Right renal pelvis (tissue), 4 donors: ENCODE measurements around the gene LRRC46. TPM values are rescaled to one million over a fixed set of nuclear protein-coding genes. Genes with fewer than 3 reads are reported as not detected.

Source experiments
- DNase-seq, 4 donors: peaks; one replicate each; pipeline ENCODE4 v3.0.0-alpha.2; 2013; ENCODE audit warnings: low read depth in 4 of 4, low spot score in 3 of 4, missing footprints in 1 of 4
- polyA plus RNA-seq, 4 donors: library from polyadenylated mRNA; unstranded; fragments of 120-200 nt; gene quantifications; one replicate each; pipeline ENCODE4 v1.2.1, GENCODE V29; 2013; ENCODE audit not compliant: insufficient read length in 4 of 4

The LRRC46 gene
- polyA plus RNA-seq, 4 donors: 1.8 to 2.6 (median 2.3) TPM

DNA sequence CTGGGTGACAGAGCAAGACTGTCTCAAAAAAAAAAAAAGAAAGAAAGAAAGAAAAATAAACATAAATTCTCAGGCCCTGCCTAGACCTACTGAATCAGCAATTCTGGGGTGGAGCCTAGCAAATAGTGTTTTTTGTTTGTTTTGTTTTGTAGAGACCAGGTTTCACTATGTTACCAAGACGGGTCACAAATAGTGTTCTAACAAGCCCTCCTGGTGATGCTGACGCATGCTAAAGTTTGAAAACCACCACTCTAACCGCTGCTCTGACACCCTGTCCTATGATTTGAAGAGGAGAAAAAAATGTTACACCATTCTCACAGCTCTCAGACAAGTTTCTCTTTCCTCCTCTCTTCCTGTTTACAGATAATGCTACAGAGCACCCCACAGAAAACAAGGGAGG is 1.6 kb upstream of the LRRC46 start:
- no peak for DNase-seq

DNA sequence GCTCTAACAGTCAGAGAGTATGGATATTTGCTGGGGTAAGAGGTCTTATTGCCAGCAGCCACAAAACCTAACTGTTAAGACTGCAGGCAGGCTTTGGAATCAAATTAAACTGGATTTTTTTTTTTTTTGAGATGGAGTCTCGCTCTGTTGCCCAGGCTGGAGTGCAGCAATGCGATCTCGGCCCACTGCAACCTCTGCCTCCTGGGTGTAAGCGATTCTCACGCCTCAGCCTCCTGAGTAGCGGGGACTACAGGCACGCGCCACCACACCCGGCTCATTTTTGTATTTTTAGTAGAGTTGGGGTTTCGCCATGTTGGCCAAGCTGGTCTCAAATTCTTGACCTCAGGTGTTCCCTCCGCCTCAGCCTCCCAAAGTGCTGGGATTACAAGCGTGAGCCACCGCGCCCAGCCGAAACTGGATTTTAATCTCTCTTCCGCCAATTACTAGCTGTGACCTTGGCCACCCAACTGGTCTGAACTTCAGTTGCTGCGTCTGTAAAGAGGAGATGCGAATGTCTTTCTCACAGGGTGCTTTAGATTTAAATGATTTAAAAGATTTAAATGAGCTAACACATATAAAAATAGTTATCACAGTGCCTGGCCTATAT is 971 bp upstream of the LRRC46 start:
- DNase-seq: no peak

DNA sequence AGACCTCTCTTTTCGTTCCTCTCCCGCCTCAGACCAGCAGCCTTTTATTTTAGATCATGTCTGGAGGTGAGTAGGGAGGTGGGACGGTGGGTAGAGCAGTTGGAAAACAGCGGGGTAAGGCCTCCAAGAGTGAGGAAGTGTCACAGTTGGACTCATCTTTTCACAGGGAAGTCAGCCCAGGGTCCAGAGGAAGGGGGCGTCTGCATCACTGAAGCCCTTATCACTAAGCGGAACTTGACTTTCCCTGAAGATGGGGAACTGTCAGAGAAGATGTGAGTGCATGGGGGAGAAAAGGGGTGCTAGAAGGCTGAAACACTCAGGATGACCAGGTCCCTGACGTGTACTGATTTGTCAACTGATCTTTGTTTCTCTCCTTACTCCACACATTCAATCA is 461 bp downstream of the LRRC46 start:
- no peak for DNase-seq

DNA sequence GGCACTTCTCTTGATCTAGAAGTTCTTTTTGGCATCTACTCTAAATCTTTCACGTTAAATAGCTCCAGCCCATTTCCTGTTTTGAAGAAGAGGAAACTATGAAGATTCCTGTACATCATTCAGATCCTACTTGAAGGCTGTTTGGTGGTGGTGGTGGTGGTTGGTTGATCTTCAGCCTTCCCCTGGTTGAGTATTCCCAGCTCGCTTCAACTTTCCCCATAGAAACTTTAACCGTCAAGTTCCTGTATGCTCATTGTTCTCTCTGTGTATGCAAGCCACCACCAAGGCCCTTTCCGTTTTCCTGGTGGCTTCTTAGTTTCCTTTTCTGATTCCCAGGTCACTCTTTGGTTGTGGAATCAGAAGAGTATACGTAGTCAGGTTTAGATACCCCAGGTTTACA is 3.3 kb downstream of the LRRC46 start:
- DNase-seq: no peak

DNA sequence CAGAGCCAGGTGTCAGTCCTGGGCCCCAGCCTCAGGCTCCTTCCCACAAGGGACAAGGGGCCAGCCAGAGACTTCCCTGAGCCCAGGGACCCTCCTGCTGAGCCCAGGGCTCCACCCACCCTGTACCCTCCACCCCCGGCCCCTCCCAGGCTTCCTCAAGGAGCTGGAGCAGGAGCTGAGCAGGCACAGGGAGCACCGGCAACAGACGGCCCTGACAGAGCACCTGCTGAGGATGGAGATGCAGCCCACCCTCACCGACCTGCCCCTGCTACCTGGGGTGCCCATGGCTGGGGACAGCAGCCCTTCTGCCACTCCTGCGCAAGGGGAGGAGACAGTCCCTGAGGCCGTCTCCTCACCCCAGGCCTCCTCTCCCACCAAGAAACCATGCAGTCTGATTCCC is 5.1 kb downstream of the LRRC46 start:
- no peak for DNase-seq

DNA sequence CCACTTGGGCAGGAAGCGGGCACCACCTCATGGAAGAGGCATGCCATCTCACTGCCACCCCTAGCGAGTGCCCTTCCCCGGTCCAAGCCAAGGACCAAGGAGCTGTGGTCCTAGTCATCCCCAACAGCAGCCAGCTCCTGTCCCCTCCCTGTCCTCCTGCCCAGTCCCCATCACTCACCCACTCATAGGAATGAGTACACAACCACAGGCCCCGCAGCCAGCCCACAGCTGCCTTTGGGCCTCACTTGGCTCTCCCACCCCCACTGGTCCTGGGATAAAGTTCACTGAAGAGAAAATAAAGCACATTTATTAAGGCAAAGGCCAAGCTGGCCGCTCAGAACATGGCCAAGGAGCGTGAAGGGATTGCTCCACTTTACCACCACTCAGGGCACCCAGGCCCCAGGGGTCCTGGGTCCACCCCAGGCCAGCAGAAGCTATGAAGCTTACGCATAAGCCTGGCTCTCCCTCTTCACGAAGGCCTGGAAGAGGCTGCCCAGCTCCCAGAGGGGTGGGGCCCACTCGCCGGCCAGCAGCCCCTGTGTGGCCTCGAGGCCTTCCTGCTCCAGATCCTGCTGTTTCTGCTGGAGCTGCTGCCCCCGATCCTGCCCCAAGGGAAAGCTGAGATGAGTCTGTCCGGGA is 6.0 kb downstream of the LRRC46 start:
- no peak for DNase-seq

DNA sequence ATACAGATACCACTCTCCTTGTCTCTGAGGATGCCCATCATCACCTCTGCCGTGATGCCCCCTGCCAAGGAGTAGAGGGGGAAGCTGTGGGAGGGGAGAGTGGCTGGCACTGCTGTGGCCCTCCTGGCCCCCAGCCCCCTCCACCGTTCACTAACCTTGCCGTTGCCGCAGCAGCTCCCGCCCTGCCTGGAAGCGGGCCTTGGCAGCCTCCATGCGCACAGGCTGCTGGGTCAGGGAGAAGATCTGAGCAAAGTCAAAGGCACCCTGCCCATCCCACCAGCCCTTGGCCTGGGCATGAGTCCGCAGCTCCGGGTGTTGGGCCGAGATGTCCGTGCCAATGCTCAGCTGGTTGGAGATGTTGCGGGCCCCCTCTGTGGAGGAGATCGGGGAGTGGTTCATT is 7.2 kb downstream of the LRRC46 start:
- no peak for DNase-seq

DNA sequence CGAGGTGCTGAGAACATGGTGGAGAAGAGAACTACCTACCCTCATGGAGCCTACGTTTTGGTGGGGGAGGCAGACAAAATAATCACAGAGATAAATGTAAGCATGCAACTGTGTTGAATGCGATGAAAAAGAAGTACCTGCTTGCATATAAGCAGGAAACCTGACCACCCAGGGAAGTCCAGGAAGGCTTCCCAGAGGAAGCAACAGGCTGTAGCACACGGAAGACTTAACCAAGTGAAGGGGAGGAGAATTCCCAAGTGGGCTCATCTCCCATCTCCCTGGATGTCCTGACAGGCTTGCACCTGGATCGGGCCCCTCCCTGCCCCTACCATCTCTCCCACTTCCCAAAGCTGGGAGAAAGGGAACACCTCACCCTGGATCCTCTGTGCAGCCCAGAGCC is 7.6 kb downstream of the LRRC46 start:
- DNase-seq: no peak

DNA sequence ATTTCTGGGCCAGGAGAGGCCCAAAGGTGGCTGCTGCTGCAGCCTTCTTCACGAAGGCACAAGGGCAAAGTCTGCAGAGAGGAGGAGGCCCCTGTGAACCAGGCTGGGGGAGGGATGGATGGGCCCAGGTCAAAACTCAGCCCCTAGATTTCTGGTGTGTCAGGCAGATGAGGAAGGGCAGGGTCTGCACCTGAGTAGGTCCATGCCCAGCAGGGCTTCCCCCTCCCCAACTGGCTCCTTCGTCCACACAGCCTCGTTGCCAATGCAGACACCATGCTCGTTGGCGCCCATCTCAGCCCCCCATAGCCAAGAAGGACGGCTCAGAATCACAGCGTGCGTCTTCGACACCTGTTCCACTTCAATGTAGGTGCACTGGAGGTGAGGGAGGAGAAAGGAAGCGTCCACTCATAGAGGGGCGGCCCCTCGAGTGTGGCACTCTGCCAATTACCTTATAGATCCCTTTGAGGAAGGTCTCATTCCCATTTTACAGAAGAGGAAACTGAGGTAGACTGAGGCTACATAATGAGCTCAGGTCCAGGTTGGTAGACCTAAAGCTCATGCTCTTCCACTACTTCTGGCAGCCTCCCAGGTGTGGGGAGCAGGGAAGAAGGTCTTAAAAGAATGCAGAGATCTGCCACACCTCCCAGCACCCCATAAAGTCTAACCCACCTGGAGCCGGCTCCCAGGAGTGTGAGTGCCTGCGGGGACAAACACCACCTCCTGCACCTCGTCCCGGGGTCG is 8.7 kb downstream of the LRRC46 start:
- no peak for DNase-seq

DNA sequence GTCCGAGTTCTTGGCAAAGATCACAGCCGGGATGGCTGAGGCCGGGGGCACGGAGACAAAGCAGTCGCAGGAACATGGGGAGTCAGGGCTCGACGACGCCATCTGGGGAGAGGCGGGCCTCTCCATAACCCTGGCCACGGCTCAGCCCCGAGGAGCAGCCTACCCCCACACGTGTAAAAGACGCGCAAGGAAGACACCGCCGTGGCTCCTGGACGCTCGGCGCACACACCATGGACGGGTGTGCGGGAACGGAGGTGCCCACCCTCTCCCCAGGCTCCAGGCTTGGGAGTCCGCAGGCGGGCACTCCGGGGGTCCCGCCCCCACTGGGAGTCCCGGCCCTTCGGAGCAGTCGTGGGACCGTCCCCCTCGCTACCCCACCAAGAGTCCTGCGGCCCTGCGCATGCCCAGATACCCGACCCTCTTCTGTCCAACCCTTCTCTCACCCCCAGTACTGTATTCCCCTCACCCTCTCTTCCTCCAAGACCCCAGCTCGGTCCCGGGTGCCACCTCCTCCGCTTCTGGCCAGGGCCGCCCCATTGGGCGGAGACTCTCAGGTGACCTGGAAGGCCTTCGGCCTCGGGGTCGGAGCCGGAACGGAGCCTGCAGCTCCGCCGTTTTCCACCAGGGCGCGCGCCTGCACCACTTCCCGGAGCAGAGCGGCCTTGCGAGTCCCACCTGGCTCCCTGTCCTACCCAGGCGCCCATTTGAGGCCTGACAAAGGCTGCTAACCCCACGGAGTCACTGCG is 9.4 kb downstream of the LRRC46 start, which contains the start of gene SCRN2:
Gene SCRN2 (minus strand): TSS at position 532 of the 746 bp plus-strand sequence. CDS start 430 bp downstream, at position 102.
- DNase-seq: peak; percentile 70 to 83 (median 80)

DNA sequence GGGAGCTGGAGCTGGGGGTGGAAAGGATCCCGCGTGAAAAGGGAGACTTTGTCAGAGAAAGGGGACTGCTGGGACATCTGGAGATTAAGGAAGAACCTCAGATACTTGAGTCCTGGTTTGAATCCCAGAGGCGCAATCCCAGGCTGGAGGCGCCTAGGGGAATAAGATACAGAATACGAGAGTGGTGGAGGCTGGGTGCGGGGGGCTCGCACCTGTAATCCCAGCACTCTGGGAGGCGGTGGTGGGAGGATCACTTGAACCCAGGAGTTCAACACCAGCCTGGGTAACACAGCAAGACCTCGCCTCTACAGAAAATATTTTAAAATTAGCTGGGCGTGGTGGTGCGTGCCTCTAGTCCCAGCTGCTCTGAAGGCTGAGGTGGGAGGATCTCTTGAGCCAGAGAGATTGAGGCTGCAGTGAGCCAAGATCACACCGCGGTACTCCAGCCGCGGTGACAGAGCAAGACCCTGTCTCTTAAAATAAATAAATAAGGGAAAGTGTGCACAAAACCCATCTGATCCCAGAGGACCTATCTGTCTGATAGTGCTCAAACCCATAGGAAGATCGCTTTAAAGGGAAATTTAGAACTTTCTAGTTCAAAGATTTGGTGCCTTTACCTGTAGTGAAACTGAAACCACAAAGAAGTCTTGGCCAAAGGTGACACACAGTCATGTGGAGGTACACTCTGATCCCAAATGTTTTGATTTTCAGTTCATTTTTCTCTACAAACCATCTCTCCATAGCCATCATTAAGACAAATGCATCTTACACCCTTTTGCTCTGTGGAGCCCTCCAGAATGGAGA is 10.2 kb downstream of the LRRC46 start:
- DNase-seq: no peak

DNA sequence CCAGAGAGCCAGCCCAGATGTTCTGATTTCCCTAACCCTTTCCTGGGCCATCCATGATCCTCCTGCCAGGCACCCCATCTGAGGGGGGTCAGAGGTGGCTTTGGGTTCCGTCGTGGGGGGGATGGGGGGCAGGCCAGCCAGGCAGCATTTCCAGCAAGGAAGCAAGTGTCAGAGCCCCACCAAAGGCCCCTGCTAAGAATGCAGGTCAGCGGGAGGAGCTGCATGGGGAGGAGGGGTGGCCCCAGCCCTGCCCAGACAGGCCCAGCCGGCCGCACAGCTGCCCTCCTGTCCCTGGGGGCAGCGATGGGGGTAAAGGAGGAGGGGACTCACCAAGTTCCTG is 11.9 kb downstream of the LRRC46 start:
- DNase-seq: no peak

DNA sequence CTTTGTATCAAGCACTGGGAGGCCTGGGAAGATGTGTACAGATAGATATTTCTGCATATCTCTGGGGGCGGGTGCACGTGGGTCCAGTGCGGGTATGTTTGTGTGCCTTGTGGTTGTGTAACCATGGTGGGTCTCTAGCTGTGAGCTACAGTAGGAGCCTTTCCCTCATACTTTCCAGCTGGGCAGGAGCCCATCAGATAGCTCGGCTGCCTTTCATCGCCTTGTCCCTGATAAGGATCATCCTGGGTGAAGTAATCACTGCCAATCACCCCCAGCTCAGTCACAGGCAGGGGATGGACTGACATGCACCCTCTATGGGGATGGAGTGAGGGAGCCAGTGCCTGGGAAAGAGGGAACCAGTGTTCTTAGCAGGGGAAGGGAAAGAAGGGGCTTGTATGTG is 12.8 kb downstream of the LRRC46 start:
- DNase-seq: no peak

DNA sequence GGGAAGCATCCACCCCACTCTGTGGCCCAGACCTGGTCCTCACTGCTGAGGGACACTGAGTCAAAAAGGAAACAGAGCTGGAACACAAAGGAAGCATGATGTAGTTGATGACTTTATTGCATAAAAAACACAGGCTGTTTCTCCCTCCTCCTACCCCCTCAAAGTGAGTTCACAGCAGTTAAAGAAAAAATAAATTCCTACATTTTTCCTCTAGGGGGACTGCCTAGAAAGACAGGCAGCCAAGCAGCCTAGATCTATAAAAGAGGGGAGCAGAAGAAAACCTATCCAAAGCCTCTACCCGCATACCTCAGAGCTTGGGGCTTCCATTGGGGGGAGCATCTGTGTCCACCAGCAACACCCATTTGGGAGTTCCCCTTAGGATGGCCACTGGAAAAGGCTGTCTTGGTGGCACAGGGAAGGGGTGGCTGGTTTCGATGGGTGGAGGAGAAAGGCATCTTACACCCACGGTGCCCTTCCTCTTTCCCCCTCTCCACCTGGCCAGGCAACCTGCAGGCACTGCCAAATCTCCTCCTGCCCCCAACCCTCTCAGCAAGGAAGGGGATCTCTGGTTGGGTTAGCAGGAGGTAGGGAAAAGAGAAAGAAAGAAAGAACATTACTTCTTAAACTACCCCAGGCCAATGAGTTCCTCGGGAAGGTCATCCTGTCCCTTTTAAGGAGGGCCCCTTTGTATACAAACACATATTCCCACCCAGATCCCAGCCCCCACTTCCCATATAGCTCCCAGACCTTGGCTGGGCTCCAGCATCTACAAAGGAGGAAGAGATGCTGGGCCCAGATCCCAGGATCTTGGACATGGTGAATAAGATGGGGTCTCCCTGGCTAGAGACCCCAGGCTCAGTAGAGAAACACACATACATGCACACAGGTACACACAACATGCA is 13.6 kb downstream of the LRRC46 start:
- DNase-seq: no peak

DNA sequence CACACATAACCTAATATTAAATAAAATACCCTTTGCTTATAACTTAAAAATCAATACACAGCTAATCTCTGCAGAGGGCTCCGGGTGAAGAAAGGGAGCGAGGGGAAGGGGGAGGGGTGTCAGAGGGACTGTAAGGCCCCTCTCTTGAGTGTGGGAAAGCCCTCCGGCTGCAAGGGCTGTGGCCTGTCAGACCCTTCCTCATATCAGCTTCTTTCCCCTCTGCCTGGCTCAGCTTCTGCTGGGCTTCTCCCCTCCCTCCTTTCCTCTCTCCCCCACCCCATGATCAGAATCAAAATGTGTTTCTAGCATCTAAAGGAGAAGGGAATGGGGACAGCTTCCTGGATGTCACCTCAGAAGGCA is 14.2 kb downstream of the LRRC46 start:
- no peak for DNase-seq

DNA sequence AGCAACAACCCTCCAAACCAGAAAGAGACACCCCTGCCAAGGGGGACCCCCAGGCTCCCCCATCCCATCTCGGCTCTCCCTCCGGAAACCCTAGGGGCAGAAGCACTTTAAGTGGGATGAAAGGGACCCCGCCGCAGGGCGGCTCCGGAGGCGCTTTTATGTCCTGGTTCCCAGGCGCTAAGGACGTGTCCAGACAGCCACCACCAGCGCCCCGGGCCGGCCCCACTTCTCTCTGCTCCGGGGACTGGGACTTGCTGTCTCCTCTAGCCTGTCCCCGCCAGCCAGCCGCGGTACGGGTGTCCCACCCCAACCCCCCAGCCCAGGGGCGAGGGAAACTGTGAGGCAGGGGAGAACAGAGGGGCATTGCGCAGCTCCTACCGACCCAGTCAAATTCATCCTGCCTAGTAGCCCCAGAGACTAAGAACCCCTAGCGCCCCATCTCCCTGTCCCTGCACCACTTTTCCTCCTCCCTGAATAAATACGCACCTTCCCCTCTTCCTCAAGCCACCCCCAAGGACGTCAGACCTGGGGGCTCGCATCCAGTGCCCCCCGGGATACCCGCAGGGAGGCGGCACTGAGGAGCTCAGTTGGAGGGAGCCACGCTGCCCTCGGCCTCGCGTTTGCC is 15.4 kb downstream of the LRRC46 start:
- no peak for DNase-seq

DNA sequence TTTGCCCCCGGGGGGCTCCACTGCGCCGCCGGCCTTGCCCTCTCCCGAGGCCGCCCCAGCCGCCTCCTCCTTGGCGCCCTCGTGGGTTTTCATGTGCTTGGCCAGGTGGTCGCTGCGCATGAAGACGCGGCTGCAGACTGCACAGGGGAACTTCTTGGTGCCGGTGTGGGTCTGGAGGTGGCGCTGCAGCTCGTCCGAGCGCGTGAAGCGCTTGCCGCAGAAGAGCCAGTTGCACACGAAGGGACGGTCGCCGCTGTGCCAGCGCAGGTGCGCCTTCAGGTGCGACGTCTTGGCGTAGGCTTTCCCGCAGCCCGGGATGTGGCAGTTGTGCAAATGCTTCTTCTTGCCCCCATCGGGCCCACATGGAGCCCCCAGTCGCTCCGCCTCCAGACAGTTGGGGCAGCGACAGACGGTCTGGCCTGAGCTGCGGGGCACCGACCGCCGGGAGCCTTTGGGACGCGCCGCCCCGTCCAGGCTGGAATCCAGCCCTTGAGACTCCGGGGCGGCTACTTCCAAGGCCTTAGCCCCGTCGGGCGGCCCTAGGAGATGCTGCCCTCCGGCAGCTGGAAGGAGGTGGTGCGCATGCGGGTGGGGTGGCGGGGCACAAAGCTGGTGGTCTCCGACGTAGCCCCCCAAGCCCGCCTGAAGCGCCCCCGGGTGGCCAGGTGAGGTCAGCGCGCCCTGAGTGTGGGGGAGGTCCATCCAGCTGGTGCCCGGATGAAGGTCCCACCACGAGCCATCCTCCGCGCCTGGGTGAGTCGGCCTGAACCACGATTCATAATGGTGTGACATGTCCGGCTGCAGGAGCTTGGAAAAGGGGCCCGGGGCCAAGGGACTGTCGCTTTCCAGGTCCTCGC is 16.1 kb downstream of the LRRC46 start:
- no peak for DNase-seq

DNA sequence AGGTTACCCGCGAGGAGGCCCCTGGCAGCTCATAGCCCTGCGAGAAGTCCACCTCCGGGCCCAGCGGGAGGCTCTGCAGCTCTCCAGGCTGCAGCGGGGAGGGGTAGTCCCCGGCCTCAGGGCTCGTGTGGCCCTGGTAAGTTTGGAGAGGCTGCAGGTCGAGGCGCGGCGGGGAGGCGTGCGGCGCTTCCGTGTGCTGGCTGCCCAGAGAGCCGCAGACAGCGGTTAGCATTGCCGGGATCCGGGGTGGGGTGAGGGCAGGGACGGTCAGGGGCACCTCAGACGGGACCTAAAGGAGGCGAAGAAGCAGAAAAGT is 16.7 kb downstream of the LRRC46 start:
- DNase-seq: no peak

DNA sequence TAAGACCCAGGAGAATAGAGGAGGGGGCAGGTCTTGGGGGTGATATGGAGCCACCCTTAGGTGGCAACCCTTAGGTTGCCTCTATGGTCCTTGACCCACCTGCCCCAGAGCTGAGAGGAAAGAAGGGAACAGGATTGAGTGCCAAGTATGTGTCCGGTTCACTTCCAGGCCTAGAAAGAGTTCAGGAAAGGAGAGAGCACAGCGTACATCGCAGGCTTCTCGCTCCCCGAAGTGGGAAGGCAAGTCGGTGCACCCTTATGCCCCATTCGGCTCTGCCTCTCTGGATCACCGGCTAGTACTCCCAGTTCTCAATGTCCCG is 18.9 kb downstream of the LRRC46 start:
- no peak for DNase-seq
